Right hindlimb (tissue), 1 donor: ENCODE results near the gene MPC1L.
"Not testable (repeated sequence)": the region's sequence is repeated elsewhere in the genome, so short reads cannot be mapped to it uniquely, and the experiment has no call there.

Source experiments
- DNase-seq: peaks from one replicate; pipeline ENCODE4 v3.0.0-alpha.2; 2018

The MPC1L gene

GRCh38 chrX:40623139-40623536, at the start of gene MPC1L:
Gene MPC1L, plus strand, starts transcription at chrX:40623428. Its CDS starts 138 bp downstream, at chrX:40623566.
- DNase-seq: no peak

- DNase-seq: no peak
These were observed 49.5 kb upstream of the MPC1L start for GRCh38 chrX:40573763-40574162.

GRCh38 chrX:40575411-40575810, 47.8 kb upstream of the MPC1L start:
- not testable (repeated sequence) for DNase-seq

GRCh38 chrX:40576291-40576690, 46.9 kb upstream of the MPC1L start:
- no peak for DNase-seq

- no peak for DNase-seq
These were observed 45.1 kb upstream of the MPC1L start for GRCh38 chrX:40578039-40578695.

GRCh38 chrX:40579141-40579540, 44.1 kb upstream of the MPC1L start:
- no peak for DNase-seq

- DNase-seq: no peak
These were observed 43.2 kb upstream of the MPC1L start for GRCh38 chrX:40579900-40580536.

- peak; percentile 94 for DNase-seq
These were observed 42.5 kb upstream of the MPC1L start, which contains the start of gene ATP6AP2 for GRCh38 chrX:40580537-40581335. Gene ATP6AP2, plus strand, starts transcription at chrX:40580970. Its CDS starts 96 bp downstream, at chrX:40581066.

GRCh38 chrX:40581336-40581920, 41.8 kb upstream of the MPC1L start:
- DNase-seq: no peak

GRCh38 chrX:40582178-40582577, 41.0 kb upstream of the MPC1L start:
- not testable (repeated sequence) for DNase-seq

GRCh38 chrX:40582811-40583210, 40.4 kb upstream of the MPC1L start:
- no peak for DNase-seq

- DNase-seq: not testable (repeated sequence)
These were observed 35.6 kb upstream of the MPC1L start for GRCh38 chrX:40587623-40588022.

- not testable (repeated sequence) for DNase-seq
These were observed 33.5 kb upstream of the MPC1L start for GRCh38 chrX:40589616-40590321.

- no peak for DNase-seq
These were observed 19.8 kb upstream of the MPC1L start for GRCh38 chrX:40603446-40603845.

- no peak for DNase-seq
These were observed 15.8 kb upstream of the MPC1L start for GRCh38 chrX:40607381-40607780.

GRCh38 chrX:40612511-40612910, 10.7 kb upstream of the MPC1L start:
- no peak for DNase-seq

- DNase-seq: no peak
These were observed 7.3 kb upstream of the MPC1L start for GRCh38 chrX:40615976-40616375.

- no peak for DNase-seq
These were observed 5.7 kb upstream of the MPC1L start for GRCh38 chrX:40617566-40617965.

- no peak for DNase-seq
These were observed 619 bp upstream of the MPC1L start for GRCh38 chrX:40622479-40623138.

GRCh38 chrX:40623665-40624064, 437 bp downstream of the MPC1L start:
- DNase-seq: no peak

GRCh38 chrX:40625294-40625693, 2.1 kb downstream of the MPC1L start:
- no peak for DNase-seq

- DNase-seq: no peak
These were observed 5.3 kb downstream of the MPC1L start for GRCh38 chrX:40628506-40628905.
